ACC112 (cell line): ENCODE data around the gene STXBP6.

Experiments used
- H2AFZ ChIP-seq: fragments of 200-600 bp; sonication (generic); one replicate; pipeline ENCODE4 v1.6.0; 2017; ENCODE audit warnings: antibody characterized with exemption, low read length; ENCODE audit not compliant: unreplicated experiment
- H3K27ac ChIP-seq: fragments of 200-600 bp; sonication (generic); 2 replicates; pipeline ENCODE4 v1.5.1; 2014; ENCODE audit warnings: low read depth, mild to moderate bottlenecking, antibody characterized with exemption, low read length, moderate library complexity
- H3K27me3 ChIP-seq: fragments of 200-600 bp; sonication (generic); 2 replicates; pipeline ENCODE4 v1.6.1; 2014; ENCODE audit warnings: mild to moderate bottlenecking, antibody characterized with exemption, low read length, moderate library complexity, mixed read lengths; ENCODE audit not compliant: insufficient read depth
- H3K36me3 ChIP-seq: fragments of 200-600 bp; sonication (generic); 2 replicates; pipeline ENCODE4 v1.6.1; 2016; ENCODE audit warnings: mild to moderate bottlenecking, antibody characterized with exemption, low read length, moderate library complexity, mixed read lengths; ENCODE audit not compliant: insufficient read depth
- H3K4me1 ChIP-seq: fragments of 200-600 bp; sonication (generic); one replicate; pipeline ENCODE4 v1.6.1; 2016; ENCODE audit warnings: low read length, mixed read lengths; ENCODE audit not compliant: insufficient read depth, unreplicated experiment, control insufficient read depth
- H3K4me3 ChIP-seq: fragments of 200-600 bp; sonication (generic); 2 replicates; pipeline ENCODE4 v1.5.1; 2014; ENCODE audit warnings: mild to moderate bottlenecking, low read depth, low read length
- H3K79me2 ChIP-seq: fragments of 200-600 bp; sonication (generic); one replicate; pipeline ENCODE4 v1.6.0; 2016; ENCODE audit warnings: low read length; ENCODE audit not compliant: control insufficient read depth, unreplicated experiment, insufficient read depth

STXBP6 gene

GRCh38 chr14:25052385-25052784 is 2.4 kb upstream of the STXBP6 start:
- Histone ChIP-seq H3K27me3 (peaks cover 54% of the 10 kb centered on the region), H3K36me3 (no peaks in the 10 kb centered on the region), H3K4me3 (no peak overlapping the region), H3K79me2 (no peaks in the 10 kb centered on the region), H2AFZ (no peak overlapping the region), H3K27ac (no peak overlapping the region), H3K4me1 (peaks cover 4% of the 10 kb centered on the region)

- H3K27me3 ChIP-seq: peaks cover 54% of the 10 kb centered on the region
- no peak overlapping the region for H3K27ac ChIP-seq
- peaks cover 4% of the 10 kb centered on the region for H3K4me1 ChIP-seq
- H3K4me3 ChIP-seq: peak overlapping the region; percentile 79
- no peaks in the 10 kb centered on the region for H3K36me3 ChIP-seq
- H3K79me2 ChIP-seq: no peaks in the 10 kb centered on the region
- H2AFZ ChIP-seq: no peak overlapping the region
These were observed 563 bp upstream of the STXBP6 start for GRCh38 chr14:25050269-25051150.

- H3K4me3 ChIP-seq: peak overlapping the region; percentile 79
- peak overlapping the region; percentile 64 for H2AFZ ChIP-seq
- no peaks in the 10 kb centered on the region for H3K79me2 ChIP-seq
- no peaks in the 10 kb centered on the region for H3K36me3 ChIP-seq
- H3K27ac ChIP-seq: no peak overlapping the region
- H3K4me1 ChIP-seq: peaks cover 4% of the 10 kb centered on the region
- peaks cover 51% of the 10 kb centered on the region for H3K27me3 ChIP-seq
These were observed 817 bp downstream of the STXBP6 start for GRCh38 chr14:25049093-25049567.

DNA sequence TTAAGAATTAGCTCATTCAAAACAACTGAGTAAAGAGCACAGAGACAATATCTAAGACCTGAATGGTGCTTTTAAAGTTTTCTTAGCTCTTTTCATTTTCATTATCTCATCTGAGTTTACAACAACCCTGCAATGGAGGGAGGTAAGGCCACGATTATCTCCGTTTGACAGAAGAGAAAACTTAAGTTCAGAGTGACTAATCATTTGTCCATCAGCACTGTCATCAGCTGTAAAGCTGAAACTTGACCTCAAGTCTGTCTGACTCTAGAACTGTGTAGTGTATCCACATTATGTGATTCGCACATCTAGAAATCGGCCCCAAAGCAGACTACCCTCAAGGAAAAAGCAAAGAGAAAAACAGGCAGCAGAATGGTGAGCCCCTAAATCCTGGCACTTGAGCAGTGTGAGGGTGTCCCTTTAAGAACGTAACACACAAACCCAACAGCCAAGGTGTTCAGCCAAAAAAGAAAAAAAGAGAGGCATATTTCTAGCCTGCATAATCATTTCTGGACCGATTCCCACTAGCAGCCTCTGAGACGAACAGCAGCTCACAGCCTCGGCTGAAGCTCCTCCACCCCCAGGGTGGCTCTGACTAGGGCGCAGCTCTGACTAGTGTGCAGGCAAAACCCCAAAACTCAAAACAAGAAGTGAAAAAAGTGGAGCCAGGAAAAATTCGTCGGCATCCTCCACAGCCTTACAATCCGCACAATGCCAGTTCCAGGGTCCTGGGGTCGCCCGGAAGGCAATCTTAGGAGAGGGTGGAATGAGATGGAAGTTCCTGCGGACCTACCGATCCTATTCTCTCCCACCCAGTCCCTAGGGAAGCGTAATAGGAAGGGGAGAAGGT is 1.6 kb downstream of the STXBP6 start:
- Histone ChIP-seq H3K27me3 (peaks cover 46% of the 10 kb centered on the region), H3K36me3 (no peaks in the 10 kb centered on the region), H2AFZ (no peak overlapping the region), H3K4me1 (peaks cover 4% of the 10 kb centered on the region), H3K4me3 (peak overlapping the region; percentile 79), H3K79me2 (no peaks in the 10 kb centered on the region), H3K27ac (no peak overlapping the region)

- peaks cover 27% of the 10 kb centered on the region; the same call in 1 of the 2 replicates for H3K27me3 ChIP-seq
- no peaks in the 10 kb centered on the region for H3K79me2 ChIP-seq
- peaks cover 4% of the 10 kb centered on the region for H3K4me1 ChIP-seq
- H3K27ac ChIP-seq: no peak overlapping the region
- no peak overlapping the region for H2AFZ ChIP-seq
- no peak overlapping the region for H3K4me3 ChIP-seq
- H3K36me3 ChIP-seq: no peaks in the 10 kb centered on the region
These were observed 3.5 kb downstream of the STXBP6 start for GRCh38 chr14:25046301-25046943.

- Histone ChIP-seq H3K79me2 (no peaks in the 10 kb centered on the region), H3K27ac (no peak overlapping the region), H3K4me1 (peaks cover 4% of the 10 kb centered on the region), H3K36me3 (no peaks in the 10 kb centered on the region), H3K27me3 (peaks cover 15% of the 10 kb centered on the region; the same call in 1 of the 2 replicates), H2AFZ (no peak overlapping the region), H3K4me3 (no peak overlapping the region)
These were observed 5.7 kb downstream of the STXBP6 start for GRCh38 chr14:25044106-25044698.

DNA sequence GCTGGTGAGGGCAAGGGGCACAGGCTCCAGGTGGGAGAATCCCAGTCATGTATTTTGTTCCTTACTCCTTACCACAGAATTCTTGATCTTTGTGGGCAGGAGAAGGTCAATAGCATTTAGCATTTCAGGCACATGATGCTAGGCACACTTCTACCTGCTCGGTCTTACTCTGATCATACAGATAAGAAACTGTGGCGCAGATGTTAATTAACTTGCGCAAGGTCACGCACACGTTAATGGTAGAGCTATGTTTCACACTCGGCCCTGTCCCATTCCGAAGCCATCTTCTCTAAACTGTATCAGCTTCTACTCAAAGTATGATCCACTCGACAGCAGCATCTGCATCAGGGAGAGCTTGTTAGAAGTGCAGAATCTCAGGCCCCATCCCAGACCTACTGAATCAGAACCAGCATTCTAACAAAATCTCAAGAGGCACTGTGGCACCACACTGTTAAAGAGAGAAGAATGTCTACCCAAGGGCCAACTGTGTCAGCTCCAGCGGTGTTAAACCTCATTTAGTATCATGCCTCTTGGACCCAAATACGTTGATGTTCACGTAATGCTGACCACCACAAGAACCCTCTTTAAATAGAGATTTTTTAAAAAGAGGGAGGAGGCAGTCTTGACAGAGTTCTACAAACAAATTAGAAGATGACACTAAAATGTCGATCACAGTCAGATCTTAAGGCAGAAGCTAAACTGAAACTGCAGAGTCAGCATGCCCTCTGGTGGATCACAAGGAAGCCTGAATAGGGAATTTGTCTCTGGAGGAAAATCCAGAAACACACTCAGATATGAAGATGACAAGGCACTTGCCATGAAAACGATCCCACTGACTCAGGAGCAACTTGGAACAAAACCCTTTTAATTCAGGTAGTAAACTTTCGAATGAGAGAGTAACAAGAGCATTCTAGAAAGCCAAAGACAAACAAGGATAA is 7.3 kb downstream of the STXBP6 start:
- no peaks in the 10 kb centered on the region for H3K36me3 ChIP-seq
- H2AFZ ChIP-seq: no peak overlapping the region
- no peak overlapping the region for H3K27ac ChIP-seq
- no peaks in the 10 kb centered on the region for H3K79me2 ChIP-seq
- no peaks in the 10 kb centered on the region for H3K4me1 ChIP-seq
- H3K27me3 ChIP-seq: 0 out of 2 replicates have a peak, but pooled peaks cover 3% of the 10 kb centered on the region
- H3K4me3 ChIP-seq: no peak overlapping the region; the same call in 1 of the 2 replicates

- H2AFZ ChIP-seq: no peak overlapping the region
- H3K4me1 ChIP-seq: no peaks in the 10 kb centered on the region
- H3K36me3 ChIP-seq: no peaks in the 10 kb centered on the region
- H3K79me2 ChIP-seq: no peaks in the 10 kb centered on the region
- H3K27ac ChIP-seq: no peak overlapping the region
- H3K27me3 ChIP-seq: no peaks in the 10 kb centered on the region
- H3K4me3 ChIP-seq: no peak overlapping the region
These were observed 8.0 kb downstream of the STXBP6 start for GRCh38 chr14:25041898-25042297.

DNA sequence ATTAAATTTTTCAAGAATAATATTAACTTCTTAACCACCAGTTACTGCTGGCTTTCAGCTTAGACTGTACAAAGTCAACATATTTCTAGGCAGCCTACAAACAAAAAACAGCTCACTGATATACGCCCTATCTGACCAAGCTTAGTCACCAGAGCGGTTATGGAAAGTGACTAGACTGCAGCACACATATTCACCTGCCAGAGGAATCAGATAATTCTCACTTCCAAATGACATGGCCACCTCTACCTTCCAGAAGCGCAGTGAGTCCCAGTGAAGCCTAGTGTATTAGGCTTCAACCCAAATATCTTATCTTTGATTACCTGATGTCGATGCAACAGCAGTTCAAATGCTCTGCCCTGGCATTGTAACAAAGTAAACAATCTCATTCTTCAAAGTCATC is 8.5 kb downstream of the STXBP6 start:
- Histone ChIP-seq H3K79me2 (no peaks in the 10 kb centered on the region), H3K27me3 (no peaks in the 10 kb centered on the region), H3K27ac (no peak overlapping the region), H3K4me3 (no peak overlapping the region), H3K4me1 (no peaks in the 10 kb centered on the region), H3K36me3 (no peaks in the 10 kb centered on the region), H2AFZ (no peak overlapping the region)
